HepG2 (cell line): Measurements from ENCODE around the gene SELENOW. TPM values are rescaled to one million over a fixed set of nuclear protein-coding genes. Genes with fewer than 3 reads are reported as not detected.

Source experiments
- ATAC-seq: fragments of 200-7000 bp; cut with Tn5 transposase; 3 replicates; pipeline ENCODE4 v1.9.1; 2020; ENCODE audit warnings: mild to moderate bottlenecking, moderate library complexity
- BruUV-seq: library from RNA; stranded (reverse); fragments of 400-500 nt; replicated peaks from 2 replicates; lab custom pipeline; 2021; lab: Mats Ljungman, UMichigan
- CTCF ChIA-PET: fragments of 300-600 bp; formaldehyde crosslinking; extraction: SDS; loops from one replicate; lab custom pipeline; 2021; ENCODE audit warnings: low total read pairs, inconsistent platforms, low intra/inter-chr PET ratio; lab: Yijun Ruan, JAX
- POLR2A ChIA-PET: fragments of 350-600 bp; sonication (Branson Sonifier 250); formaldehyde crosslinking; loops from one replicate; lab custom pipeline; 2020; ENCODE audit warnings: antibody characterized with exemption, inconsistent platforms; lab: Yijun Ruan, JAX
- DNase-seq: peaks from one replicate; pipeline ENCODE4 v3.0.0-alpha.2; 2015; ENCODE audit warnings: low spot score
- FAIRE-seq: peaks from 3 replicates; lab custom pipeline; 2011; peaks lifted over from hg19 to GRCh38; lab: Jason Lieb, UNC
- H2AFZ ChIP-seq: one replicate; pipeline ENCODE4 v1.6.1; 2011; ENCODE audit warnings: low read length, inconsistent platforms
- H3K27ac ChIP-seq: fragments of 300-600 bp; 3 replicates; pipeline ENCODE4 v1.8.0; 2011; ENCODE audit warnings: mixed run types, mild to moderate bottlenecking, mixed read lengths, low read length, inconsistent platforms; ENCODE audit not compliant: insufficient read depth; ENCODE audit errors: extremely low read length
- H3K27me3 ChIP-seq, 2 experiments: fragments of 200-600 bp in 1 of 2; 2 replicates in 1 of 2; 3 replicates in 1 of 2; pipeline versions ENCODE4 v1.6.0 to v1.8.0; 2011; ENCODE audit warnings: low read length in 2 of 2, mild to moderate bottlenecking in 2 of 2, moderate library complexity in 2 of 2, inconsistent platforms in 1 of 2; ENCODE audit not compliant: insufficient read depth in 2 of 2, control insufficient read depth in 1 of 2
- H3K36me3 ChIP-seq, 2 experiments: fragments of 200-600 bp in 1 of 2; replicated peaks in 1 of 2; 2 replicates in 1 of 2; 3 replicates in 1 of 2; pipeline versions ENCODE4 v1.5.1 to v1.8.0; 2011; ENCODE audit warnings: low read length in 2 of 2, inconsistent platforms in 1 of 2; ENCODE audit not compliant: insufficient read depth in 2 of 2, control insufficient read depth in 1 of 2
- H3K4me1 ChIP-seq: 2 replicates; pipeline ENCODE4 v1.5.1; 2012; ENCODE audit warnings: low read length, inconsistent platforms; ENCODE audit not compliant: insufficient read depth
- H3K4me2 ChIP-seq: 2 replicates; pipeline ENCODE4 v1.6.0; 2011; ENCODE audit warnings: low read depth, low read length, inconsistent platforms
- H3K4me3 ChIP-seq, 3 experiments: fragments of 200-600 bp in 1 of 3; sonication (generic), shearing (Covaris generic) in 1 of 3; replicated peaks in 1 of 3; 2 replicates each; pipeline ENCODE4 v1.5.1; 2011 to 2016; ENCODE audit warnings: low read length in 3 of 3, inconsistent platforms in 2 of 3, low read depth in 2 of 3, mild to moderate bottlenecking in 2 of 3, control low read depth in 1 of 3, mixed read lengths in 1 of 3; ENCODE audit not compliant: insufficient read depth in 1 of 3
- H3K79me2 ChIP-seq: one replicate; pipeline ENCODE4 v1.6.1; 2011; ENCODE audit warnings: low read length, inconsistent platforms; ENCODE audit not compliant: insufficient read depth
- H3K9ac ChIP-seq: 2 replicates; pipeline ENCODE4 v1.6.0; 2011; ENCODE audit warnings: mild to moderate bottlenecking, low read depth, low read length, inconsistent platforms; ENCODE audit not compliant: insufficient read depth
- H3K9me3 ChIP-seq: 2 replicates; pipeline ENCODE4 v1.5.1; 2012; ENCODE audit warnings: mild to moderate bottlenecking, low read length
- H4K20me1 ChIP-seq: 2 replicates; pipeline ENCODE4 v1.6.0; 2011; ENCODE audit warnings: inconsistent platforms, mild to moderate bottlenecking, low read length, moderate library complexity; ENCODE audit not compliant: insufficient read depth
- CTCF ChIP-seq: sonication (generic); formaldehyde crosslinking; IDR thresholded peaks from 2 replicates; pipeline ENCODE4 v1.5.0; 2020; ENCODE audit warnings: mild to moderate bottlenecking, missing genetic modification reagents, moderate library complexity
- GTF3A ChIP-seq: sonication (generic); formaldehyde crosslinking; conservative IDR thresholded peaks from 2 replicates; pipeline ENCODE4 v1.4.0; 2020; ENCODE audit warnings: mild to moderate bottlenecking, missing genetic modification reagents
- MAZ ChIP-seq, 2 experiments: sonication (generic) in 1 of 2; formaldehyde crosslinking in 1 of 2; IDR thresholded peaks; 2 replicates each; pipeline versions ENCODE4 v1.5.0 to v1.6.1; 2012 to 2020; ENCODE audit warnings: low read depth in 2 of 2, mild to moderate bottlenecking in 2 of 2, borderline replicate concordance in 1 of 2, improper control_type of control experiment in 1 of 2, low read length in 1 of 2, missing genetic modification reagents in 1 of 2, moderate library complexity in 1 of 2
- NFATC3 ChIP-seq: sonication (generic); formaldehyde crosslinking; IDR thresholded peaks from 2 replicates; pipeline ENCODE4 v1.5.1; 2020; ENCODE audit warnings: mild to moderate bottlenecking, missing genetic modification reagents
- NFKB2 ChIP-seq: sonication (generic); formaldehyde crosslinking; IDR thresholded peaks from 2 replicates; pipeline ENCODE4 v1.4.0; 2020; ENCODE audit warnings: missing genetic modification reagents, borderline replicate concordance
- NFKBIZ ChIP-seq: IDR thresholded peaks from 2 replicates; pipeline ENCODE4 v1.6.1; 2018; ENCODE audit warnings: missing genetic modification reagents, missing compliant biosample characterization
- PREB ChIP-seq: sonication (generic); formaldehyde crosslinking; IDR thresholded peaks from 2 replicates; pipeline ENCODE4 v1.4.0; 2020; ENCODE audit warnings: missing genetic modification reagents
- SALL1 ChIP-seq: sonication (generic); formaldehyde crosslinking; IDR thresholded peaks from 2 replicates; pipeline ENCODE4 v1.8.0; 2022; ENCODE audit warnings: mild to moderate bottlenecking, missing genetic modification reagents
- SMC3 ChIP-seq: IDR thresholded peaks from 2 replicates; pipeline ENCODE4 v1.6.1; 2011; ENCODE audit warnings: low read length, improper control_type of control experiment
- SMYD3 ChIP-seq: sonication (generic); formaldehyde crosslinking; IDR thresholded peaks from 2 replicates; pipeline ENCODE4 v1.8.1; 2023; ENCODE audit warnings: mild to moderate bottlenecking, missing genetic modification reagents
- USF2 ChIP-seq, 2 experiments: sonication (generic) in 1 of 2; formaldehyde crosslinking in 1 of 2; IDR thresholded peaks; 2 replicates each; pipeline versions ENCODE4 v1.5.1 to v1.6.1; 2011 to 2020; ENCODE audit warnings: borderline replicate concordance in 1 of 2, low read depth in 1 of 2, low read length in 1 of 2, mild to moderate bottlenecking in 1 of 2, missing genetic modification reagents in 1 of 2, moderate library complexity in 1 of 2
- XRCC5 ChIP-seq: fragments of 200-400 bp; formaldehyde crosslinking; optimal IDR thresholded peaks from 2 replicates; pipeline ENCODE3; 2017; ENCODE audit warnings: mild to moderate bottlenecking, low read length
- ZNF33A ChIP-seq: sonication (generic); formaldehyde crosslinking; IDR thresholded peaks from 2 replicates; pipeline ENCODE4 v1.5.1; 2020; ENCODE audit warnings: missing genetic modification reagents, mild to moderate bottlenecking, moderate library complexity, borderline replicate concordance
- ZNF350 ChIP-seq: sonication (generic); formaldehyde crosslinking; IDR thresholded peaks from 2 replicates; pipeline ENCODE4 v1.4.0; 2020; ENCODE audit warnings: mild to moderate bottlenecking, low read depth, missing genetic modification reagents, borderline replicate concordance
- ZNF501 ChIP-seq: sonication (generic); formaldehyde crosslinking; IDR thresholded peaks from 2 replicates; pipeline ENCODE4 v1.5.1; 2020; ENCODE audit warnings: mild to moderate bottlenecking, moderate library complexity, missing genetic modification reagents
- ZNF615 ChIP-seq: sonication (generic); formaldehyde crosslinking; IDR thresholded peaks from 2 replicates; pipeline ENCODE4 v1.5.0; 2020; ENCODE audit warnings: mild to moderate bottlenecking, missing genetic modification reagents, borderline replicate concordance
- ZNF740 ChIP-seq: sonication (generic); formaldehyde crosslinking; IDR thresholded peaks from 2 replicates; pipeline ENCODE4 v1.4.0; 2020; ENCODE audit warnings: missing genetic modification reagents
- WGBS: methylation state at CpG from one replicate; pipeline ENCODE4 v1.1.6; 2017; ENCODE audit warnings: low lambda C conversion rate; 5-methylcytosine and 5-hydroxymethylcytosine counted together
- in situ Hi-C: cut with HindIII; loops from 2 replicates; pipeline ENCODE4 v1.10.0; 2017; ENCODE audit warnings: low pct_unique_long_range_greater_than_20kb; ENCODE audit not compliant: extremely low pct_ligation_motif_present
- intact Hi-C: fragments of 100-400 bp; cut with micrococcal nuclease; formaldehyde crosslinking; loops from one replicate; pipeline ENCODE4 v1.10.0; 2022; ENCODE audit not compliant: unreplicated experiment
- polyA plus RNA-seq, 8 experiments: library from polyadenylated mRNA; depleted of rRNA in 3 of 8; stranded (reverse) in 7 of 8; unstranded in 1 of 8; fragments of >200 nt; fragmentation: Illumina TruSeq in 4 of 8; extraction: Trizol in 4 of 8; gene quantifications; 2 replicates each; pipeline versions ENCODE4 v1.2.1 to v1.2.3, GENCODE V29; 2011 to 2016; ENCODE audit warnings: low read depth in 4 of 8, missing spikeins in 1 of 8, mixed read lengths in 1 of 8; ENCODE audit not compliant: insufficient read depth in 1 of 8
- total RNA-seq, 5 experiments: library from RNA; depleted of rRNA; stranded (reverse); fragments of >200 nt; fragmentation: Illumina TruSeq; extraction: Trizol; gene quantifications; 2 replicates each; pipeline ENCODE4 v1.2.3, GENCODE V29; 2016; ENCODE audit warnings: low read depth in 1 of 5

SELENOW gene
- total and polyA plus RNA-seq, 2 of the 13 experiments (the other 11 are each of a cell fraction or from before 2014, with no cell fraction given): 50.3 to 64.7 TPM

GRCh38 chr19:47790398-47790814 is 11.9 kb downstream of the SELENOW start:
- DNase-seq (peak; percentile 65), ATAC-seq (peak; percentile 91), FAIRE-seq (peak; percentile 61)
- Histone ChIP-seq H3K27ac (no peak overlapping the region), H3K9ac (no peak overlapping the region), H3K79me2 (no peaks in the 10 kb centered on the region), H3K4me3 (no peak overlapping the region), H3K36me3 (peaks cover 0 to 1% of the 10 kb centered on the region in 2 experiments; a peak in 2 of 5 replicates), H3K4me1 (no peaks in the 10 kb centered on the region), H3K27me3 (no peaks in the 10 kb centered on the region), H3K4me2 (no peak overlapping the region), H2AFZ (no peak overlapping the region), H3K9me3 (no peaks in the 10 kb centered on the region), H4K20me1 (no peaks in the 10 kb centered on the region)
- in situ Hi-C loops (no loop called here), intact Hi-C loops (no loop called here)
- no TSS peak for BruUV-seq
- CTCF ChIA-PET: interaction anchor here (0.7 to 1.1 kb wide), 4 partner anchors 24 to 73 kb away, joined by 3 to 5 read pairs (median 4); no protein-coding TSS in a partner anchor
- POLR2A ChIA-PET: no interaction called here
- WGBS: 18% methylated on average over 10 of the region's 10 CpGs
- TF ChIP-seq NFATC3 (CRISPR knock-in tag) (no peak), CTCF (CRISPR knock-in tag) (peak; percentile 83), MAZ (IDR thresholded peaks at IDR 0.05; ENCODE audit: borderline replicate concordance, low read depth, low read length) (peak; percentile 41; the same call in 1 of the 2 replicates), MAZ (CRISPR knock-in tag; IDR thresholded peaks at IDR 0.05; ENCODE audit: low read depth) (no peak), SMYD3 (CRISPR knock-in tag) (no peak), NFKBIZ (CRISPR knock-in tag) (no peak), ZNF501 (CRISPR knock-in tag) (no peak), ZNF33A (CRISPR knock-in tag) (no peak), ZNF350 (CRISPR knock-in tag) (no peak), SMC3 (peak; percentile 15; the same call in 1 of the 2 replicates), USF2 (IDR thresholded peaks at IDR 0.05; ENCODE audit: low read depth, low read length) (no peak), USF2 (CRISPR knock-in tag; IDR thresholded peaks at IDR 0.05; ENCODE audit: borderline replicate concordance) (no peak), NFKB2 (CRISPR knock-in tag) (no peak), GTF3A (CRISPR knock-in tag) (no peak), ZNF615 (no peak), ZNF740 (CRISPR knock-in tag) (peak; percentile 87; the same call in 1 of the 2 replicates), SALL1 (CRISPR knock-in tag) (peak; percentile 16; the same call in 1 of the 2 replicates), XRCC5 (peak; percentile 67), PREB (CRISPR knock-in tag) (no peak)
